HG02759 (cell line): ENCODE results near the gene PFKL.
"Not testable (repeated sequence)": the region's sequence is repeated elsewhere in the genome, so short reads cannot be mapped to it uniquely, and the experiment has no call there.

Experiments
- ATAC-seq: cut with Tn5 transposase; IDR thresholded peaks from one replicate; pipeline ENCODE4 v1.9.1; 2021; ENCODE audit warnings: mild to moderate bottlenecking, moderate library complexity; ENCODE audit not compliant: unreplicated experiment

The PFKL gene

GRCh38 chr21:44337941-44338895 lies 38.4 kb downstream of the PFKL start:
- ATAC-seq = no peak

- peak; percentile 92 for ATAC-seq
These were observed 39.4 kb downstream of the PFKL start, which contains the start of gene CFAP410 for GRCh38 chr21:44338971-44339910. TSS of gene CFAP410 (minus strand) at chr21:44339390. CDS start at chr21:44339194, 196 bp downstream.

GRCh38 chr21:44341726-44342458 lies 42.0 kb downstream of the PFKL start:
- not testable (repeated sequence) for ATAC-seq

GRCh38 chr21:44342981-44343380 lies 43.1 kb downstream of the PFKL start:
- ATAC-seq = not testable (repeated sequence)

DNA sequence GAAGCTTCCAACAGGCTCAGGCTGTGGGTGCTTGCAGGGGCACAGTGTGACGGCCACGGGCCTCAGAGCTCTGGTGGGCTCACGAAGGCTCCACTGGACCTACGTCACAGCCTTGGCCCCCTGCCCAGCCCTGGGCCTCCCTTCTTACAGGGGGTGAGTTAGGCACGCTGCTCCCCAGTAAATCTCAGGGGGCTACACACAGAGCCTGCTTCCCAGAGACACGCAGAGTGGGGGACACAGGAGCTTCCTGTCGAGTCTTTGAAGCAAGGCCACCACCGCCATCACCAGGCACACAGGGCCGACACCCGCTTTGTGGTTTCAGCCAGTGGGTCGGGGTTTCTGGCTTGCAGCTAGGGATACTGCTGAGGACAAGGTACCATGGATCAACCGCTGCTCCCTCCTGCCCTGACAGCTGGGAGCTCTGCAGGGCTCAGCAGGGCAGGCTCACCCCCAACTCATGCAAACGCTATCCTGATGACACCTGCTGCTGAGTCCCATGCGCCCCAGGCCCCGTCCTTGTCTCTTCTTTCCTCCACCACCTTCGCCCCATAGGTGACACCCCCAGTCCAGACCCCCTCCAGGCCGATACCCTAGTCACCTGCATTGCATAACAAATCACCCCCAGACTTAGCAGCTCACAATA lies 44.8 kb downstream of the PFKL start:
- no peak for ATAC-seq

DNA sequence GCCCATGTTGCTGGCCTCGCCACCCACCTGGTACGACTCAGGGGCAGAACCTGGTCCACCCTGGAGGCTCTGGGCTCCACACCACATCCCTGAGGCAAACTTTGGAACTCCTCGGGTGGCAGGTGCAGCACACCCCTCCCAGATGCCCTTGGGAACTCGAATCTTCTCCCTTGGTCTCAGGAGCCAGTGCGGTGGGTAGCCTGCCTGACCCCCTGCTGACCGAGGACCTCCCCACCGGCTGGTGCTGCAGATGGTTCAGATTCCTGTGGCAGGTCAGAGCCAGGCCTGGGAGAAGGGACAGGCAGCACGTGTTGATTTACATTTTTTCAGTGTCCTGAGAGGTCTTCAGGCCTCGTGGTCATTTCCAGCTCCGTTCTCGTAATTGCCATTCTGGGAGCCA lies 45.6 kb downstream of the PFKL start:
- no peak for ATAC-seq

DNA sequence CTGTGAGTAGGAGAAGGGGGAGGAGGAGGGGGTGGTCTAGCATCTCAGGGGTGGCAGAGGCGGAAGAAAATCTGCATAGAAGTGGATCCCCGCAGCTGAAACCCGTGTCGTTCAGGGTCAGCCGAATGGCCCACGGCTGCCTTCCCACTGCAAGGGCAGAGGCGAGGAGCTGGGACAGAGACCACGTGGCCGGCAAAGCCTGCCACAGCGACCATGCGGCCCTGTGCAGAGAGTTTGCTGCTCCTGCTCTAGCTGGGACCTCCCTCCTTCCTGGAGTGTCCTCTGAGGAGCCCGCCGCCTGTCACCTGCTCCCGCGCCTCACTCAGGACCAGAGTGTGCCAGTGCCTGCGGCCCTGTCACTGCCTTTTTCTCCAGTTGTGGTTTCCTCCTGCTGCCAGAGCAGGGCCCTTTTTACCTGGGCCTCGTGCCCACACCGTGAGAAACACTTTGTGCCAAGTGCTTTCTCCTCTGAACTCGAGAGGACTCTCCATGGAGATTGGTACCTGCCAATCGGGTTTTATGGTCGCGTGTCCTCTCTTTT lies 48.1 kb downstream of the PFKL start:
- ATAC-seq = no peak

DNA sequence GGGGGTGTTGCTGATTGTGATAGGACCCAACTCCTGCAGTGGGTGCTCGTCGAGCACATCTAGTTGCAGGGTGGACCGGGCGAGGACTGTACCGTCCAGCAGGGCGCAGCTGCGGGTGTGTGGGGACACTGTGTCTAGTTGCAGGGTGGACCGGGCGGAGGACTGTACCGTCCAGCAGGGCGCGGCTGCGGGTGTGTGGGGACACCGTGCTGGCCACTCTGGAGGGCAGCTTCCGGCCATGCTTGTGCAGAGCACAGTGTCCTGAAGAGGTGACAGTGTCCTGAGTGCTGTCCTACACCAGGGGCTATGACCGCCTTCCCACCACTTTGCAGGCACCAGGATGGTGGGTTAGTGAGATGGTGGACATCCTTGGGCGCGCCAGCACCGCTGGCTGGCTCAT lies 49.0 kb downstream of the PFKL start:
- ATAC-seq = no peak

DNA sequence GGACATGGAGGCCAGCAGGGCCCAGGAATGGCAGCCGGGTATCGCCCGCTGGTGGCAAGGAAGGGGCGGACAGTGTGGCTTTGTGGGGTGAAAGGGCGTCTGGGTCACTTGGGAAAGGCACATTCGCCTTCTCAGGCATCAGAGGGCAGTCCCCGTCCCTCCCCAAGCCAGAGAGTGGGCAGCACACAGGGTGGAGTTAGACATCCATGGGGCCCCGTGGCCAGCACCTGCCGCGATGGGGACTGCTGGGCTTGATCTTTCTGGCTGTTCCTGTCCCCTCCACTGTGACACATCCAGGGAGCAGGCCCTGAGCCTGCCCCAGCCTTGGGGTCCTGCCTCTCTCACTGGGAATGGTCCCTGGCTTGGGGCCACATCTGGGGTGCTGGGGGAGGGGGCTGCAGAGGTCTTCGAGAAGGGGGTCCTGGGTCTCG lies 49.6 kb downstream of the PFKL start:
- no peak for ATAC-seq

DNA sequence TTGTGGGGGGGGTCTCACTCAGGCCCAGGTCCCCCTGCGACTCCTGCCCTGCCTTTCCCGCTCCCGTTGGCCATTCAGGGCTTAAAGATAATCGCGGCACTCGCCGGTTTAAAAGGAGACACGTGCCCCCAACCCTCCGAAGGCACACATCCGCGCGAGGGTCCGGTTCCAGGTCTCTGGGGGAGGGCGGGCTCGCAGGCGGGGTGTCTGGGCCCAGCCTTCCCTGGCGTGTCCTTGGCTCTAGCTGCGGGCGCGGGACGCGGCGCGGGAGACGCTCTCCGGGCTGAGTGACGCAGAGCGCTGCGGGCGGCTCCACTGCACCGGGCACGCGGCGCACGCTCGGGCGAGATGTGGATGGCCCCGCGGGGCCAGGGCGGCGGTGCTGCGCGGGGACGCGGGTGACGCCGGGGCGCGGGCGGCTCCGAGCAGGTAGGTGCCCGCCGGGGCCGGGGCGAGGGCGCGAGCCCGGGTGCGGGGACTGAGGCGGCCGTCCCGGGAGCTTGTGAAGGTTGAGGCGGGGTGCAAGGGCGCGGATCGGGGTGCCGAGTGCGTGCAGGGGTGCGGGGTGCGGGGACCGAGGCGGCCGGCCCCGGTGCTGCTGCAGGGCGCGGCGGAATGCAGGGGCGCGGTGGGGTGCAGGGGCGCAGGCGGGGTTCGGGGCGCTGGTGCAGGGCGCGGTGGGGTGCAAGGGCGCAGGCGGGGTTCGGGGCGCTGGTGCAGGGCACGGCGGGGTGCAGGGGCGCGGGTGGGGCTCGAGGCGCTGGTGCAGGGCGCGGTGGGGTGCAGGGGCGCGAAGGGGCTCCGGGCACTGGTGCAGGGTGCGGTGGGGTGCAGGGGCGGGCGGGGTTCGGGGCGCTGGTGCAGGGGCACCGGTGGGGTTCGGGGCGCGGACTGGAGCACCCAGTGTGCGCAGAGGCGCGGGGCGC lies 50.3 kb downstream of the PFKL start:
- no peak for ATAC-seq

DNA sequence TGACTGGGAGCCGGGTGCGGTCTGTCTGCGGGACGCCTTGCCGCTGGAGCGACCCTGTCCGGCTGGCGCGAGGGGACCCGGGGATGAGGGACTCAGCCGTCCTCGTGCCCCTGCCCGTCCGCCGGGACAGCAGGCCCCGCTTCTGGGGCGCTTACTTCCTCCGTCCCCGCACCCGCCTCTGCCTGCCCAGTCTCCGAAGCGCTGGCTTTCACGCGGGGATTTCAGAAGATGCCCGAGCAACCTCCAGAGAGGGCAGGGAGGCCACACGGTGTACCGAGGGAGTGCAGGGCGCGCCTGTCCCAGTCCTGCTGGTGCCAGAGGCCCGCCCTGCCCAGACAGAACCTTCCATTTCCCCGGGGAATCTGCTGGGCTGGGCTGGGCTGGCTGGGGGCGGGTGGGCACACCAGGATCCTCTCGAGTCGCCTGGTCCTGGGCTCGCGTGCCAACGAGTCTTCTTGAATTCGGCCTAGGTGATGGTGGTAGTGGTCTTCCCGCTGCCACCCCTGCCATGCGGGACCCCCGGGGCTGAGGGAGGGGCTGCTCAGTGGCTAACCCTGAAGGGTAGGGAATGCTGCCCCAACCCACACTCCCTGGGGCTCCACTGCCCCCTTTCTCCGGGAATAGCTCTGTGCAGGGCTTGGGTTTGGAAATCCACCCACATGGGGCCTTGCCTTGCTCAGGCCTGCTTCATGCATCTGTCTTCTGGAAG lies 51.1 kb downstream of the PFKL start:
- no peak for ATAC-seq

DNA sequence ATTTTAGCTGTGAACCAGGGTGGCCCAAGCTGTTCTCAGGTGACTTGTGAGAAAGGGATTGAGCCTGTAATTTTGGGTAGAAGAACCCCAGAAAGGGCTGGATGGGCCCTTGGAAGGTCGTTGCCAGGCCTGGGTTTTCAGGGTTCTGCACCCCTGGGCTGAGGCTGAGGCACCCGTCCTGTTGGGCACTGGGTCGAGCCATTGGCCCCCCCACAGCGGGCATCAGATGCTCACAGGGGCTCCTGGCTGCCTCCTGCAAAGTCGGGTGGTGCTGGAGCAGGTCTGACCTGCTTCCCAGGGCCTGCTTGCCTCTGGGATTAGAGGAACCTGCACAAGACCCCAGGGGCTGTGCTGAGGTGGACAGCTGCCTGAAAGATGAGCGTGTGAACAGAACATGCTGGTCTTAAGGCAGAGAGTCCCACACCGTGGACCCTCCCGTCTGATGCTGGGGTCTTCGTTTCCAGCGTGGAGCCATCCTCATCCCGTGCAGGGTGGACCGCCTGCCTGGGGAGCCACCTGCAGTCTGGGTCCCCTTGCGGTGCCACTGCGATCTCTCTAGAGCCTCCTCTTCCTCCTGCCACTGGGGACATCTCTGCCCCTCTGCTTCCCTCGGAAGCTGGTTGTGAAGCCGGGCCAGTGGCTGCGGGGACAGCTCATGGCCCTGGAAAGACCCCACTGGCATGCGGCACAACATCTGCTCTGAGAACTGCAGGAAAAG lies 51.8 kb downstream of the PFKL start:
- ATAC-seq = no peak

GRCh38 chr21:44352253-44352860 lies 52.5 kb downstream of the PFKL start:
- ATAC-seq = no peak

DNA sequence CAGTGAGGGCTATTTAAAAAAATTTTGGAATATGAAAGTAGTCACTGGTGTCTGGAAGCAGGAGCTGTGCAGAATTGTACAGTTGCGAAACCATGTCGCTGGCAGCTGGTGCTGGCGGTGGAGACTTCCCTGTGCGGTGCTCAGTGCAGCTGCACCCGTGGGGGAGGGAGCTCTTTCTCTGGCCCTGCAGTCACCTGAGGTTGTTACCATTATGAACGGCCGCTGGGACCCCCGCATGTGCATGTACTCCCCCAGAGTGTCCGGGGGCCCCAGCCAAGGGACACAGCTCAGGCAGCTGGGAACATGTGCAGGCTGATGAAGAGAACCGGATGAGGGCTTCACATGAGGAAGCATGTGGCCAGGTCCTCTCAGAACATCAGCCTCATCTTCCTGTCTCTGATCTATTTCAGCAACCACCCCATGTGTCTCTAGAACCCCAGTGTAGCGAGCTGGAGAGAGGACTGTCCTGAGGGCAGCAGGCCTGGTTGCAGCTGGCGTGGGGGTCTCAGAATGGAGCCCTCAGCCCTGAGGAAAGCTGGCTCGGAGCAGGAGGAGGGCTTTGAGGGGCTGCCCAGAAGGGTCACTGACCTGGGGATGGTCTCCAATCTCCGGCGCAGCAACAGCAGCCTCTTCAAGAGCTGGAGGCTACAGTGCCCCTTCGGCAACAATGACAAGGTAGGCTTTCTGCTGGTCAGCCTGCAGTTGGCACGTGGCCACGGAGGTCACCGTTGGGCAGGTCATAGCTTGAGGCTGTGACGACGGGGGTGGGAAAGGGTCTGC lies 53.5 kb downstream of the PFKL start, which contains the start of gene TRPM2:
Gene TRPM2, plus strand, starts transcription at position 431 of the 780 bp plus-strand sequence. Its CDS starts 80 bp downstream, at position 511.
- peak; percentile 40 for ATAC-seq

GRCh38 chr21:44354001-44354405 lies 54.1 kb downstream of the PFKL start:
- ATAC-seq = no peak
